Ramos (cell line): ENCODE data around the gene MTHFR.
"Not testable (repeated sequence)": the region's sequence is repeated elsewhere in the genome, so short reads cannot be mapped to it uniquely, and the experiment has no call there.

Source experiments
- in situ Hi-C: fragments of 300-500 bp; cut with MboI; formaldehyde crosslinking; loops from one replicate; pipeline ENCODE4 v1.14.3; 2022; ENCODE audit warnings: low sequenced_read_pairs; ENCODE audit not compliant: unreplicated experiment

Gene MTHFR

GRCh38 chr1:11835441-11836225, 29.9 kb upstream of the MTHFR start:
- in situ Hi-C loops: loop anchor here (5.0 kb wide), 1 partner anchor 137 kb away; no protein-coding TSS in a partner anchor

GRCh38 chr1:11833900-11834299, 28.1 kb upstream of the MTHFR start:
- in situ Hi-C loops: no loop called here

- in situ Hi-C loops: no loop called here
Measured at GRCh38 chr1:11833497-11833896, 27.7 kb upstream of the MTHFR start.

GRCh38 chr1:11831945-11832725, 26.4 kb upstream of the MTHFR start:
- in situ Hi-C loops: no loop called here

GRCh38 chr1:11828511-11828910, 22.7 kb upstream of the MTHFR start:
- in situ Hi-C loops: no loop called here

- in situ Hi-C loops: no loop called here
Measured at GRCh38 chr1:11826946-11827345, 21.2 kb upstream of the MTHFR start.

- in situ Hi-C loops: no loop called here
Measured at GRCh38 chr1:11825131-11825530, 19.4 kb upstream of the MTHFR start.

GRCh38 chr1:11823366-11824137, 17.8 kb upstream of the MTHFR start:
- in situ Hi-C loops: no loop called here

GRCh38 chr1:11822091-11822490, 16.3 kb upstream of the MTHFR start:
- in situ Hi-C loops: no loop called here

GRCh38 chr1:11817192-11817591, 11.4 kb upstream of the MTHFR start:
- in situ Hi-C loops: no loop called here

- in situ Hi-C loops: no loop called here
Measured at GRCh38 chr1:11813021-11813420, 7.3 kb upstream of the MTHFR start.

GRCh38 chr1:11807133-11807532, 1.4 kb upstream of the MTHFR start:
- in situ Hi-C loops: no loop called here

GRCh38 chr1:11806307-11806936, 658 bp upstream of the MTHFR start:
- in situ Hi-C loops: no loop called here

- in situ Hi-C loops: no loop called here
Measured at GRCh38 chr1:11804666-11805421, 920 bp downstream of the MTHFR start.

GRCh38 chr1:11803924-11804665, 1.7 kb downstream of the MTHFR start:
- in situ Hi-C loops: not testable (repeated sequence)

- in situ Hi-C loops: no loop called here
Measured at GRCh38 chr1:11802973-11803885, 2.5 kb downstream of the MTHFR start.

GRCh38 chr1:11802616-11802972, 3.2 kb downstream of the MTHFR start:
- in situ Hi-C loops: no loop called here
